Left ventricle myocardium inferior (tissue), 1 donor: Measurements from ENCODE around the gene REEP3. TPM values are rescaled to one million over a fixed set of nuclear protein-coding genes. Genes with fewer than 3 reads are reported as not detected.
A peak's percentile ranks its signal among the peaks of the same experiment; 100 is the strongest.

ENCODE experiments used
- DNase-seq: peaks from one replicate; pipeline ENCODE4 v3.0.0-alpha.2; 2020
- H3K27ac ChIP-seq: fragments of 200-600 bp; replicated peaks from 2 replicates; pipeline ENCODE4 v1.8.0; 2021
- H3K27me3 ChIP-seq: fragments of 200-600 bp; 2 replicates; pipeline ENCODE4 v1.8.0; 2021; ENCODE audit warnings: low read depth
- H3K36me3 ChIP-seq: fragments of 200-600 bp; 2 replicates; pipeline ENCODE4 v1.8.0; 2021
- H3K4me1 ChIP-seq: fragments of 200-600 bp; 2 replicates; pipeline ENCODE4 v1.8.0; 2021
- H3K4me3 ChIP-seq: fragments of 200-600 bp; 2 replicates; pipeline ENCODE4 v1.8.0; 2021; ENCODE audit warnings: mild to moderate bottlenecking, moderate library complexity
- H3K9me3 ChIP-seq: fragments of 200-600 bp; replicated peaks from 2 replicates; pipeline ENCODE4 v1.8.0; 2021
- CTCF ChIP-seq: fragments of 200-600 bp; IDR thresholded peaks from 2 replicates; pipeline ENCODE4 v1.8.0; 2021; ENCODE audit warnings: antibody characterized with exemption, mild to moderate bottlenecking, borderline replicate concordance
- intact Hi-C: fragments of 100-400 bp; cut with micrococcal nuclease; formaldehyde crosslinking; loops from one replicate; pipeline ENCODE4 v1.11.0; 2022
- total RNA-seq: library from RNA; stranded (reverse); fragmentation: NEBNext Ultra II Directional; extraction: Animal tissue kit (Norgen Biotek cat#: 25700); gene quantifications from one replicate; pipeline ENCODE4 v1.2.1, GENCODE V29; 2021
- donor health status: DM: no; HTN: yes; CAD: no; lungs with severe emphysema.

Gene REEP3
- total RNA-seq, 1 donor from 2014 or later = 18.2 TPM

GRCh38 chr10:63636812-63637211 is 115.6 kb downstream of the REEP3 start:
- no peak for DNase-seq
- H3K27ac ChIP-seq = no peak overlapping the region
- H3K27me3 ChIP-seq = no peaks in the 10 kb centered on the region
- no peak for TF ChIP-seq CTCF
- intact Hi-C loops = no loop called here
- peaks cover 8% of the 10 kb centered on the region for H3K4me1 ChIP-seq
- H3K4me3 ChIP-seq = no peak overlapping the region
- no peaks in the 10 kb centered on the region for H3K36me3 ChIP-seq
- H3K9me3 ChIP-seq = no peaks in the 10 kb centered on the region

GRCh38 chr10:63637901-63638327 is 116.7 kb downstream of the REEP3 start:
- Histone ChIP-seq H3K4me3 (no peak overlapping the region), H3K9me3 (no peaks in the 10 kb centered on the region), H3K36me3 (no peaks in the 10 kb centered on the region), H3K4me1 (peaks cover 4% of the 10 kb centered on the region), H3K27me3 (no peaks in the 10 kb centered on the region), H3K27ac (no peak overlapping the region)
- DNase-seq = no peak
- intact Hi-C loops = no loop called here
- no peak for TF ChIP-seq CTCF

DNA sequence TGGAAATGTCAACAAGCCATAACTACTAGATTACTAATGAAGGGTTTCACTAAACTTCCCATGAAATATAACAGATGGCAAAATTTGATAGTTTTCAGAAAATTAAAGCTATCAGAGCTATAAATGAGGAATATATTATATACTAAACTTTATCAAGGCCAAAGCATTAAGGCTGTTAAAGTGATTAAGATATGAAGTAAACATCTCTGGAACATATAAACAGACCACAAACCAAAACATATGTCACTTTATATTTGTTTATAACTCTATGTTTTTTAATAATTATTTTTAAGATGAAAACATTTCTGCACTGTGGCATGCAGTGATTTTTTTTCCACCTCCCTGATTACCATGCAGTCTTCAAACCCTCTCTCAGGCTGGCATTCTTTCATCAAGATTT is 120.2 kb downstream of the REEP3 start:
- Histone ChIP-seq H3K36me3 (no peaks in the 10 kb centered on the region), H3K4me1 (peaks cover 28% of the 10 kb centered on the region), H3K9me3 (no peaks in the 10 kb centered on the region), H3K4me3 (no peak overlapping the region), H3K27ac (peak overlapping the region; percentile 21), H3K27me3 (no peaks in the 10 kb centered on the region)
- TF ChIP-seq CTCF = no peak
- no peak for DNase-seq
- intact Hi-C loops = no loop called here

GRCh38 chr10:63641799-63642198 is 120.6 kb downstream of the REEP3 start:
- intact Hi-C loops = no loop called here
- H3K27me3 ChIP-seq = no peaks in the 10 kb centered on the region
- TF ChIP-seq CTCF = no peak
- no peak overlapping the region for H3K4me3 ChIP-seq
- peak overlapping the region; percentile 21 for H3K27ac ChIP-seq
- H3K4me1 ChIP-seq = peaks cover 29% of the 10 kb centered on the region
- DNase-seq = no peak
- H3K36me3 ChIP-seq = no peaks in the 10 kb centered on the region
- H3K9me3 ChIP-seq = no peaks in the 10 kb centered on the region

- Histone ChIP-seq H3K9me3 (no peaks in the 10 kb centered on the region), H3K27ac (peak overlapping the region; percentile 88), H3K4me3 (no peak overlapping the region), H3K36me3 (no peaks in the 10 kb centered on the region), H3K27me3 (no peaks in the 10 kb centered on the region), H3K4me1 (peaks cover 29% of the 10 kb centered on the region)
- no peak for TF ChIP-seq CTCF
- intact Hi-C loops = no loop called here
- DNase-seq = no peak
Measured at GRCh38 chr10:63642808-63643207, 121.6 kb downstream of the REEP3 start.
